Measurements from ENCODE around the gene PEBP1. TPM values are rescaled to one million over a fixed set of nuclear protein-coding genes. Genes with fewer than 3 reads are reported as not detected.

The PEBP1 gene
- total RNA-seq, 1 experiment from 2014 or later: 134 TPM

DNA sequence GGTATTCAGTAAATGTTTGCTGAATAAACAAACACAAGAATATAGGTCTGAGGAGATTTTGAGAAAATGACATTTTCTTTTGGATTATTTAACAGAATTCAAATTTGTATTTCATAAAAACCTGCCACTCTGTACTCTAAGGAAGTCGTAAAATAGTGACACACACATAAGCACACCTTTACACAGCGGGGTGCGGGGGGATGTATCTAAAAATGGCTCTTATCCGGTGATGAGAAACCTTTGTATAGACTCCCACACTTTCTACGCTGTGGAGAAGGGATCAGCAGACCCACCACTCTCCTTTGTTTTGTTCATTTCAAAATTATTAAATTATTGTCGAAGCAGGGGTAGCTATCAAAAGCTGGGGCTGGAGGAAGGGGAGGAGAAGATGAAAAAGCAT lies 58.0 kb downstream of the PEBP1 start:
- H3K27me3 Mint-ChIP-seq (ENCODE audit: insufficient read depth, unreplicated experiment): no peaks in the 10 kb centered on the region
- no peak for DNase-seq
- no TSS peak for BruUV-seq (replicated peaks)
- H3K36me3 ChIP-seq (ENCODE audit: control insufficient read depth, insufficient read depth, low read length): no peaks in the 10 kb centered on the region
- intact Hi-C loops (cut with micrococcal nuclease; ENCODE audit: unreplicated experiment): no loop called here
- H3K36me3 Mint-ChIP-seq (ENCODE audit: insufficient read depth, unreplicated experiment): no peaks in the 10 kb centered on the region
- H3K9me3 ChIP-seq: no peaks in the 10 kb centered on the region
- H3K4me3 ChIP-seq (ENCODE audit: low read depth, low read length): no peak overlapping the region
- H3K27me3 ChIP-seq (replicated peaks; ENCODE audit: control insufficient read depth, insufficient read depth, low read length): no peaks in the 10 kb centered on the region
- TF ChIP-seq, protein P1, sequence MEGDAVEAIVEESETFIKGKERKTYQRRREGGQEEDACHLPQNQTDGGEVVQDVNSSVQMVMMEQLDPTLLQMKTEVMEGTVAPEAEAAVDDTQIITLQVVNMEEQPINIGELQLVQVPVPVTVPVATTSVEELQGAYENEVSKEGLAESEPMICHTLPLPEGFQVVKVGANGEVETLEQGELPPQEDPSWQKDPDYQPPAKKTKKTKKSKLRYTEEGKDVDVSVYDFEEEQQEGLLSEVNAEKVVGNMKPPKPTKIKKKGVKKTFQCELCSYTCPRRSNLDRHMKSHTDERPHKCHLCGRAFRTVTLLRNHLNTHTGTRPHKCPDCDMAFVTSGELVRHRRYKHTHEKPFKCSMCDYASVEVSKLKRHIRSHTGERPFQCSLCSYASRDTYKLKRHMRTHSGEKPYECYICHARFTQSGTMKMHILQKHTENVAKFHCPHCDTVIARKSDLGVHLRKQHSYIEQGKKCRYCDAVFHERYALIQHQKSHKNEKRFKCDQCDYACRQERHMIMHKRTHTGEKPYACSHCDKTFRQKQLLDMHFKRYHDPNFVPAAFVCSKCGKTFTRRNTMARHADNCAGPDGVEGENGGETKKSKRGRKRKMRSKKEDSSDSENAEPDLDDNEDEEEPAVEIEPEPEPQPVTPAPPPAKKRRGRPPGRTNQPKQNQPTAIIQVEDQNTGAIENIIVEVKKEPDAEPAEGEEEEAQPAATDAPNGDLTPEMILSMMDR (IDR thresholded peaks at IDR 0.05; ENCODE audit: insufficient read depth in 1 of 2, low read depth in 1 of 2, low read length in 1 of 2, severe bottlenecking in 1 of 2, unreplicated experiment in 1 of 2): no peak
- POLR2A ChIA-PET: no interaction called here
- no peaks in the 10 kb centered on the region for H3K4me1 ChIP-seq
- no peak overlapping the region for H3K4me3 Mint-ChIP-seq (ENCODE audit: unreplicated experiment)
- no peak overlapping the region for H3K27ac Mint-ChIP-seq (ENCODE audit: unreplicated experiment)
- no peaks in the 10 kb centered on the region for H3K4me1 Mint-ChIP-seq (ENCODE audit: low read depth, unreplicated experiment)
- no peaks in the 10 kb centered on the region for H3K9me3 Mint-ChIP-seq (ENCODE audit: unreplicated experiment)
- CTCF ChIA-PET: no interaction called here

Other genes with a start within 250 kb of the PEBP1 start
- 0.42 and 0.66 TPM in 2 replicates for gene KSR2, start 167.1 kb upstream of the PEBP1 start, total RNA-seq (2022)
- 38.5 and 42.7 TPM in 2 replicates for gene RFC5, start 119.4 kb upstream of the PEBP1 start, total RNA-seq (2022)
- 36.7 and 37.6 TPM in 2 replicates for gene WSB2, start 74.9 kb upstream of the PEBP1 start, total RNA-seq (2022)
- gene VSIG10, start 32.1 kb upstream of the PEBP1 start, total RNA-seq (2022): 32.6 and 33.9 TPM in 2 replicates
- gene TAOK3, start 236.8 kb downstream of the PEBP1 start, total RNA-seq (2022): 16.5 and 17.7 TPM in 2 replicates
- gene SUDS3, start 240.4 kb downstream of the PEBP1 start, total RNA-seq (2022): 39.1 and 42.8 TPM in 2 replicates